Lung (tissue), 12 donors: ENCODE data around the gene NDUFB10. TPM values are rescaled to one million over a fixed set of nuclear protein-coding genes. Genes with fewer than 3 reads are reported as not detected.

Experiments used
- ATAC-seq: fragments of 200-7000 bp; cut with Tn5 transposase; one replicate; pipeline ENCODE4 v1.9.1; 2020; ENCODE audit warnings: moderate number of reproducible peaks; ENCODE audit not compliant: insufficient read depth, low FRiP score
- DNase-seq, 3 donors: peaks; one replicate each; pipeline ENCODE4 v3.0.0-alpha.2; 2013 to 2017
- H3K27ac ChIP-seq, 2 donors: one replicate each; pipeline ENCODE4 v1.5.1; 2013; ENCODE audit warnings: mild to moderate bottlenecking in 2 of 2, moderate library complexity in 2 of 2, control low read depth in 1 of 2, inconsistent platforms in 1 of 2, low read depth in 1 of 2, low read length in 1 of 2
- H3K27me3 ChIP-seq, 3 donors: one replicate each; pipeline ENCODE4 v1.5.1; 2013; ENCODE audit warnings: low read length in 2 of 3; ENCODE audit not compliant: control insufficient read depth in 3 of 3, insufficient read depth in 3 of 3
- H3K36me3 ChIP-seq, 4 donors: one replicate each; pipeline ENCODE4 v1.5.1; 2013; ENCODE audit warnings: low read length in 4 of 4, mild to moderate bottlenecking in 1 of 4, moderate library complexity in 1 of 4; ENCODE audit not compliant: control insufficient read depth in 4 of 4, insufficient read depth in 4 of 4
- H3K4me1 ChIP-seq, 5 donors: one replicate each; pipeline ENCODE4 v1.5.1; 2013; ENCODE audit warnings: low read length in 5 of 5, mild to moderate bottlenecking in 2 of 5, moderate library complexity in 1 of 5; ENCODE audit not compliant: control insufficient read depth in 5 of 5, insufficient read depth in 5 of 5
- H3K4me3 ChIP-seq: one replicate; pipeline ENCODE4 v1.5.1; 2013; ENCODE audit warnings: mild to moderate bottlenecking, control low read depth, moderate library complexity
- H3K9ac ChIP-seq, 2 donors: one replicate each; pipeline ENCODE4 v1.5.1; 2013; ENCODE audit warnings: low read length in 2 of 2, control low read depth in 1 of 2; ENCODE audit not compliant: insufficient read depth in 1 of 2
- H3K9me3 ChIP-seq, 4 donors: one replicate each; pipeline ENCODE4 v1.5.1; 2013; ENCODE audit warnings: low read length in 3 of 4, mild to moderate bottlenecking in 1 of 4, moderate library complexity in 1 of 4; ENCODE audit not compliant: control insufficient read depth in 4 of 4, insufficient read depth in 3 of 4
- WGBS, 2 donors: extraction: QIAGEN DNeasy Blood & Tissue Kit; methylation state at CpG; one replicate each; pipeline ENCODE4 v1.1.7; 2013; 5-methylcytosine and 5-hydroxymethylcytosine counted together
- polyA plus RNA-seq, 2 donors: library from polyadenylated mRNA; stranded (reverse); fragments of 200-250 nt; gene quantifications; one replicate each; pipeline ENCODE4 v1.2.1, GENCODE V29; 2013
- total RNA-seq, 2 donors: library from RNA; depleted of rRNA in 1 of 2; stranded (reverse); fragments of >200 nt in 1 of 2; gene quantifications; one replicate each; pipeline ENCODE4 v1.2.1, GENCODE V29; 2014 to 2021
- TF ChIP-seq, protein P1 (sequence below): IDR thresholded peaks from 2 replicates; pipeline ENCODE4 v1.5.1; 2012; ENCODE audit warnings: mild to moderate bottlenecking; ENCODE audit errors: control extremely low read depth, extremely low read depth
- donor health status: control.
- donor health status: control.
- donor health status: Bipolar disorder and iron deficiency.
- donor health status: healthy.
- donor health status: DM: yes; HTN: yes; CAD: no.

The NDUFB10 gene
- total and polyA plus RNA-seq, 4 donors, result 107 to 187 (median 131) TPM

GRCh38 chr16:2005646-2006045 is 46.3 kb downstream of the NDUFB10 start:
- TF ChIP-seq, protein P1, sequence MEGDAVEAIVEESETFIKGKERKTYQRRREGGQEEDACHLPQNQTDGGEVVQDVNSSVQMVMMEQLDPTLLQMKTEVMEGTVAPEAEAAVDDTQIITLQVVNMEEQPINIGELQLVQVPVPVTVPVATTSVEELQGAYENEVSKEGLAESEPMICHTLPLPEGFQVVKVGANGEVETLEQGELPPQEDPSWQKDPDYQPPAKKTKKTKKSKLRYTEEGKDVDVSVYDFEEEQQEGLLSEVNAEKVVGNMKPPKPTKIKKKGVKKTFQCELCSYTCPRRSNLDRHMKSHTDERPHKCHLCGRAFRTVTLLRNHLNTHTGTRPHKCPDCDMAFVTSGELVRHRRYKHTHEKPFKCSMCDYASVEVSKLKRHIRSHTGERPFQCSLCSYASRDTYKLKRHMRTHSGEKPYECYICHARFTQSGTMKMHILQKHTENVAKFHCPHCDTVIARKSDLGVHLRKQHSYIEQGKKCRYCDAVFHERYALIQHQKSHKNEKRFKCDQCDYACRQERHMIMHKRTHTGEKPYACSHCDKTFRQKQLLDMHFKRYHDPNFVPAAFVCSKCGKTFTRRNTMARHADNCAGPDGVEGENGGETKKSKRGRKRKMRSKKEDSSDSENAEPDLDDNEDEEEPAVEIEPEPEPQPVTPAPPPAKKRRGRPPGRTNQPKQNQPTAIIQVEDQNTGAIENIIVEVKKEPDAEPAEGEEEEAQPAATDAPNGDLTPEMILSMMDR, result peak; percentile 4
- no peaks in the 10 kb centered on the region for H3K9me3 ChIP-seq
- DNase-seq, result no peak
- H3K27ac ChIP-seq, result no peak overlapping the region
- H3K4me1 ChIP-seq, result peaks cover 0 to 43% (median 20%) of the 10 kb centered on the region in 5 donors
- H3K27me3 ChIP-seq, result no peaks in the 10 kb centered on the region
- peaks cover 3 to 33% (median 14%) of the 10 kb centered on the region in 4 donors for H3K36me3 ChIP-seq
- no peak overlapping the region for H3K4me3 ChIP-seq
- ATAC-seq, result no peak
- 29 to 60% methylated on average over 20 to 21 of the region's 21 CpGs for WGBS, 2 donors
- no peak overlapping the region for H3K9ac ChIP-seq

DNA sequence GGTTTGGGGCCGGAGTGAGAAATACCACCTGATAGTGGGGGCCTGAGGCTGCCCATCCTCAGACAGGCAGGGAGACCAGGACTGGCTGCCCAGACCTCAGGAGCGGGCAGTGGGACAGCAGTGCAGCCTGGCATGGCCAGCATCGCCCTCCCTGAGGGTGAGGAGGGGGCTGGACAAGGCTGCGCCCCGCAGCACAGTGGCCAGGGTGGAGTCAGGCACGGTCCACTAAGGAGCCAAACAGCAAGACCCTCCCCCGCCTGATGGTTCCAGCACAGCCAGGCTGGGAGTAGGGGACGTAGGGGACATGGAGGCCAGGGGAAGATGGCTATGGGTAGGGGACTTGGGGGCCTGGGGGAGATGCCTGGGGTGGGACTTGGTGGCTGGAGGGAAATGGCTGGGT is 47.0 kb downstream of the NDUFB10 start:
- H3K4me1 ChIP-seq, result peaks cover 0 to 43% (median 21%) of the 10 kb centered on the region in 5 donors
- H3K27ac ChIP-seq, result no peak overlapping the region
- peaks cover 2 to 27% (median 13%) of the 10 kb centered on the region in 4 donors for H3K36me3 ChIP-seq
- 92 to 96% methylated on average over 8 of the region's 8 CpGs for whole genome bisulfite sequencing, 2 donors
- no peak overlapping the region for H3K9ac ChIP-seq
- DNase-seq (no peak), ATAC-seq (no peak)
- H3K4me3 ChIP-seq, result no peak overlapping the region
- TF ChIP-seq, protein P1, result no peak
- no peaks in the 10 kb centered on the region for H3K27me3 ChIP-seq
- H3K9me3 ChIP-seq, result no peaks in the 10 kb centered on the region

DNA sequence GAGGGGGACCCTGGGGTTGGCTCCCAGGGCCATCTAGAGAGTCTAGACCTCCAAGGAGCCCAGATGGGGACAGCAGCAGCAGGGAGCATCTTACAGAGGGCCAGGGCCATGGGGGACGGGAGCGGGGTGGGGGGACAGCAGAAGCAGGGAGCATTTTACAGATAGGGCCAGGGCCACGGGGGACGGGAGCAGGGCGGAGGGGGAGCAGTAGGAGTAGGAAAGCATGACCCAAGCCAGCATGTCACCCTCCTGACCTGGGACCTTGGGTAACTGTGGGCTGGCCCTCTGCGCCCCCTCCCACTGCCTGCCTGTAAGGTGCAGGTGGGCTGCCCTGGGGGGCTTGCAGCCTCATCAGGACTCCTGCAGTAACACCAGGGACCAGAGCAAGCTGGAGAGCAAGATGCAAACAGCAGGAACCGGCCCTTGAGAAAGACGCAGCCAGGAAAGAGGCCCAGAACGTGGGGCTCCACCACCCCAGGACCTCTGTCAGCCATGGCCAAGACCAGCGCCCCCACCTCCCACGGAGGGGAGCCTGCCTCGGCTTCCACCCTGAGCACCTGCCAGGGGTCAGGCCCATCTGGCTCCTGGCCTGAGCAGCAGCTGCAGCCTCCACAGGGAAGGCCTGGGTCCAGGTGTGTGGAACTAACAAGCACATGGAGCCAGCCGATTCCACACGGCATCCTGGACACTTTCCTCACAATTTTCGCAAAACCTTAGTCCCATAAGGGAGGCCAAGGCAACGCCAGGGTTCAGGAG is 47.9 kb downstream of the NDUFB10 start:
- no peak overlapping the region for H3K4me3 ChIP-seq
- no peaks in the 10 kb centered on the region for H3K9me3 ChIP-seq
- H3K4me1 ChIP-seq, result peaks cover 0 to 43% (median 21%) of the 10 kb centered on the region in 5 donors
- peak overlapping the region in 1 of 2 donors; percentile 55 for H3K27ac ChIP-seq
- DNase-seq (no peak), ATAC-seq (no peak)
- H3K27me3 ChIP-seq, result no peaks in the 10 kb centered on the region
- TF ChIP-seq, protein P1, result no peak
- peaks cover 0 to 18% (median 8%) of the 10 kb centered on the region in 4 donors for H3K36me3 ChIP-seq
- 69 to 78% methylated on average over 16 of the region's 16 CpGs for WGBS, 2 donors
- H3K9ac ChIP-seq, result no peak overlapping the region
